Kidney (tissue), 14 donors: Measurements from ENCODE around the gene CXADR. TPM values are rescaled to one million over a fixed set of nuclear protein-coding genes. Genes with fewer than 3 reads are reported as not detected.
A peak's percentile ranks its signal among the peaks of the same experiment; 100 is the strongest.

Experiments used
- DNase-seq, 5 donors: peaks; one replicate each; pipeline ENCODE4 v3.0.0-alpha.2; 2013 to 2020
- FAIRE-seq: peaks from 2 replicates; lab custom pipeline; 2012; peaks lifted over from hg19 to GRCh38; lab: Jason Lieb, UNC
- H3K27ac ChIP-seq, 2 donors: one replicate each; pipeline ENCODE4 v1.7.0; 2013; ENCODE audit warnings: low read depth in 2 of 2, low read length in 2 of 2, inconsistent platforms in 1 of 2
- H3K27me3 ChIP-seq: one replicate; pipeline ENCODE4 v1.7.1; 2013; ENCODE audit warnings: low read length, inconsistent platforms; ENCODE audit not compliant: control insufficient read depth, insufficient read depth
- H3K36me3 ChIP-seq, 3 donors: one replicate each; pipeline versions ENCODE4 v1.7.0 to v1.7.1; 2013; ENCODE audit warnings: low read length in 3 of 3, control low read depth in 1 of 3, inconsistent platforms in 1 of 3; ENCODE audit not compliant: insufficient read depth in 3 of 3, control insufficient read depth in 2 of 3
- H3K4me1 ChIP-seq, 3 donors: one replicate each; pipeline versions ENCODE4 v1.7.0 to v1.7.1; 2013; ENCODE audit warnings: low read length in 3 of 3, inconsistent platforms in 1 of 3, low read depth in 1 of 3; ENCODE audit not compliant: control insufficient read depth in 2 of 3, insufficient read depth in 2 of 3
- H3K4me3 ChIP-seq, 3 donors: one replicate each; pipeline versions ENCODE4 v1.7.0 to v1.8.1; 2013; ENCODE audit warnings: low read length in 3 of 3, control low read depth in 1 of 3, inconsistent platforms in 1 of 3
- H3K9ac ChIP-seq, 3 donors: one replicate each; pipeline versions ENCODE4 v1.7.0 to v1.7.1; 2013; ENCODE audit warnings: low read length in 3 of 3, control low read depth in 1 of 3, inconsistent platforms in 1 of 3
- H3K9me3 ChIP-seq, 3 donors: one replicate each; pipeline versions ENCODE4 v1.7.0 to v1.7.1; 2013; ENCODE audit warnings: low read length in 3 of 3, control low read depth in 1 of 3, inconsistent platforms in 1 of 3; ENCODE audit not compliant: control insufficient read depth in 2 of 3, insufficient read depth in 1 of 3
- CTCF ChIP-seq: IDR thresholded peaks from 3 replicates; pipeline ENCODE4 v1.5.1; 2012; ENCODE audit warnings: mild to moderate bottlenecking, moderate library complexity, borderline replicate concordance; ENCODE audit not compliant: insufficient read depth; ENCODE audit errors: extremely low read depth
- intact Hi-C: fragments of 100-400 bp; cut with DNase I; formaldehyde crosslinking; loops from one replicate; pipeline ENCODE4 v1.11.1; 2022
- polyA plus RNA-seq: library from polyadenylated mRNA; stranded (reverse); fragments of 350-450 nt; fragmentation: Illumina TruSeq; extraction: RNeasy Lipid Tissue Mini Kit (QIAGEN cat#74804); gene quantifications from one replicate; pipeline ENCODE4 v1.2.3, GENCODE V29; 2014; ENCODE audit warnings: low read depth, low replicate concordance; ENCODE audit not compliant: insufficient read depth
- total RNA-seq: library from RNA; stranded (reverse); fragmentation: NEBNext Ultra II Directional; extraction: Animal tissue kit (Norgen Biotek cat#: 25700); gene quantifications from one replicate; pipeline ENCODE4 v1.2.1, GENCODE V29; 2021
- donor health status: control.
- donor health status: control.
- donor health status: control.
- donor health status: control.
- donor health status: control.
- donor health status: DM: yes; HTN: yes; CAD: no.
- donor health status: Normal renal cell carcinoma (clear cell type).

CXADR gene
- total and polyA plus RNA-seq, 2 donors from 2014 or later = 5.2 to 34.4 TPM

DNA sequence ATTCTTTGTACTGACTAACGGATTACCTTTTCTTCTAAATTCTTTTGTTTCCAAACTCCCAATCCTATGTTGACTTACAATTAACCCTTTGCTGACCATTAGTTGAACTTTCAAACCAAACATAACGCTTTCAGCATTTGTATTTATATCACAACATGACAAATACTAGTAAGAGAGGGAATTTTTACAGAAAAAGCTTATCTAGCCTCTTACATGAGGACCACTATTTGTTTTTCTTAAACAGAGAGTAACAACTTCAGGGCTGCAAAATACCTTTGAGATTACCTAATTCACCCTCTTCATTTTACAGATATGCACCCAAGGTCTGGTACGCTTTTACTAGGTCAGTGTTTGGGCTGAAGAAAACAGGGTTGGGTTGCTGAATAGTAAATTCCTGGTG, 45.0 kb upstream of the CXADR start:
- Histone ChIP-seq H3K27me3 (no peaks in the 10 kb centered on the region), H3K9me3 (no peaks in the 10 kb centered on the region), H3K9ac (no peak overlapping the region), H3K4me1 (no peaks in the 10 kb centered on the region), H3K27ac (no peak overlapping the region), H3K4me3 (peak overlapping the region in 1 of 3 donors; percentile 28), H3K36me3 (no peaks in the 10 kb centered on the region)
- TF ChIP-seq CTCF = no peak
- FAIRE-seq = no peak
- intact Hi-C loops = no loop called here
- no peak for DNase-seq

DNA sequence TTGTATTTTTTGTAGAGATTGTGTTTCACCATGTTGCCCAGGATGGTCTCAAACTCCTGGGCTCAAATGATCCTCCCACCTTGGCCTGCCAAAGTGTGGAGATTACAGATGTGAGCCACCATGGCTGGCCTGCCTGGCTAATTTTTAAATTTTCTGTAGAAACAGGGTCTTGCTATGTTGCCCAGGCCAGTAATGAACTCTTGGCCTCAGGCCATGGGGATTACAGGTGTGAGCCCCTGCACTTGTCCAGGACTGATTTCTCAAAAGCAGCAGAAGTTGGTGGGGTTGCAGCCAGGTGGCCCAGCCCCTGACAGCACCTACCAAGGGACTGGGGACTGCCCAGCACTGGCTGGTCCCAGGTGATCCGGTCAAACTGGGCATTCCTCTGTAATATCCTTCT, 44.1 kb upstream of the CXADR start:
- Histone ChIP-seq H3K27me3 (no peaks in the 10 kb centered on the region), H3K4me3 (no peak overlapping the region), H3K9me3 (no peaks in the 10 kb centered on the region), H3K9ac (no peak overlapping the region), H3K27ac (no peak overlapping the region), H3K4me1 (no peaks in the 10 kb centered on the region), H3K36me3 (no peaks in the 10 kb centered on the region)
- no peak for TF ChIP-seq CTCF
- intact Hi-C loops = no loop called here
- FAIRE-seq = no peak
- no peak for DNase-seq

DNA sequence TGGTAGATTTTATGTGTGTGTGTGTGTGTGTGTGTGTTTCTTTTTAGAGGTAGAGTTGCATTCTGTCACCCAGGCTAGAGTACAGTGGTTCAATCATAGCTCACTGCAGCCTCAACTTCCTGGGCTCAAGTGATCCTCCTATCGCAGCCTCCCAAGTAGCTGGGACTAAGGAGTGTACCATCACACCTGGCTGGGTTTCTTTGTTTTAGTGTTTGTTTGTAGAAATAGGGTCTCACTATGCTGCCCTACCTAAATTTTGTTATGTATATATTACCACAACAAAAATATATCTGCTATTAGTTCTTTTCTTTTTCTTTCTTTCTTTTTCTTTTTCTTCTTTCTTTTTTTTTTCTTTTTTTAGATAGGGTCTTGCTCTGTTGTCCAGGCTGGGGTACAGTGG, 43.1 kb upstream of the CXADR start:
- Histone ChIP-seq H3K36me3 (no peaks in the 10 kb centered on the region), H3K4me3 (no peak overlapping the region), H3K9me3 (no peaks in the 10 kb centered on the region), H3K27me3 (no peaks in the 10 kb centered on the region), H3K4me1 (no peaks in the 10 kb centered on the region), H3K27ac (no peak overlapping the region), H3K9ac (no peak overlapping the region)
- DNase-seq (no peak), FAIRE-seq (no peak)
- intact Hi-C loops = no loop called here
- TF ChIP-seq CTCF = no peak

GRCh38 chr21:17472182-17472581, 40.7 kb upstream of the CXADR start:
- DNase-seq (no peak), FAIRE-seq (no peak)
- no peaks in the 10 kb centered on the region for H3K9me3 ChIP-seq
- H3K27ac ChIP-seq = no peak overlapping the region
- no peaks in the 10 kb centered on the region for H3K4me1 ChIP-seq
- no peaks in the 10 kb centered on the region for H3K36me3 ChIP-seq
- intact Hi-C loops = no loop called here
- TF ChIP-seq CTCF = no peak
- H3K27me3 ChIP-seq = no peaks in the 10 kb centered on the region
- H3K4me3 ChIP-seq = no peak overlapping the region
- no peak overlapping the region for H3K9ac ChIP-seq
